Liver (tissue), 3 donors: ENCODE data around the gene ZNF783.

Source experiments
- HNF4G ChIP-seq: IDR thresholded peaks from 2 replicates; pipeline ENCODE4 v1.6.1; 2016; ENCODE audit warnings: antibody characterized with exemption
- RAD21 ChIP-seq, 2 donors: IDR thresholded peaks; 2 replicates each; pipeline ENCODE4 v1.6.1; 2016; ENCODE audit warnings: antibody characterized with exemption in 2 of 2, mild to moderate bottlenecking in 2 of 2
- RXRA ChIP-seq, 2 donors: IDR thresholded peaks; 2 replicates each; pipeline ENCODE4 v1.6.1; 2017 to 2018; ENCODE audit warnings: antibody characterized with exemption in 2 of 2, mild to moderate bottlenecking in 1 of 2
- TF ChIP-seq, protein P1 (sequence below): IDR thresholded peaks from 2 replicates; pipeline ENCODE4 v1.6.1; 2016; ENCODE audit warnings: antibody characterized with exemption, mild to moderate bottlenecking
- TF ChIP-seq, protein P2 (sequence below): fragments of 150-350 bp; IDR thresholded peaks from 2 replicates; pipeline ENCODE4 v1.5.1; 2017; ENCODE audit warnings: improper control_type of control experiment, low read depth, low read length; ENCODE audit not compliant: missing input control
- TF ChIP-seq, protein P3 (sequence below): IDR thresholded peaks from 2 replicates; pipeline ENCODE4 v1.6.1; 2016; ENCODE audit warnings: antibody characterized with exemption
- TF ChIP-seq, protein P4 (sequence below): IDR thresholded peaks from 2 replicates; pipeline ENCODE4 v1.6.1; 2016; ENCODE audit warnings: antibody characterized with exemption
- donor health status: healthy.
- donor health status: healthy.

DNA sequence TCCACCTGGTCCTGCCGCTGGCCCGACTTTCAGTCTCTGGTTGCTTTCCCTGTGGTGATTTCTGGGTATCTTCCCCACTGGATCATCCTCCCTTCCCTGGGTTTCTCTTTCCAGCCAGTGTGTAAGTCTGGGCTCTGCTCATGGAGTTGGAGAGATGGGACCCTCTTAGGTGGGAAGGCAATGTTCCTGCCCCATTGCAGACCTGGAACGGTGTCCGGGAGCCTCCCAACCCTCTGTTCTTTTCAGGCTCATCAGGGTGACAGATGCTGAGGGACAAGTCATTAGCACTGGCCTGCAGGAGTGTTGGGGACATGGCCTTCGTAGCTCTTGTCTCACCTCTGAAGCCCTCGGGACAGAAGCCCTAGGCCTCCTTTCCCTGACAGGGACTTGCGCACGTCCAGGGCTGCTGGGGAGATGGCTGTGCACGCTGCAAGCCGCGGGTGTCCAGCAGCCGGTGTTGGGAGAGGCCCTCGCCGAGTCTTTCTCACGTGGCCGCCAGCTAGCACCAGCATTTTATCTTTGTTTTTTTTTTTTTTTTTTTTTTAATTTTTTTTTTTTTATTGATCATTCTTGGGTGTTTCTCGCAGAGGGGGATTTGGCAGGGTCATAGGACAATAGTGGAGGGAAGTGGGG, 17.2 kb downstream of the ZNF783 start:
- TF ChIP-seq, protein P1, sequence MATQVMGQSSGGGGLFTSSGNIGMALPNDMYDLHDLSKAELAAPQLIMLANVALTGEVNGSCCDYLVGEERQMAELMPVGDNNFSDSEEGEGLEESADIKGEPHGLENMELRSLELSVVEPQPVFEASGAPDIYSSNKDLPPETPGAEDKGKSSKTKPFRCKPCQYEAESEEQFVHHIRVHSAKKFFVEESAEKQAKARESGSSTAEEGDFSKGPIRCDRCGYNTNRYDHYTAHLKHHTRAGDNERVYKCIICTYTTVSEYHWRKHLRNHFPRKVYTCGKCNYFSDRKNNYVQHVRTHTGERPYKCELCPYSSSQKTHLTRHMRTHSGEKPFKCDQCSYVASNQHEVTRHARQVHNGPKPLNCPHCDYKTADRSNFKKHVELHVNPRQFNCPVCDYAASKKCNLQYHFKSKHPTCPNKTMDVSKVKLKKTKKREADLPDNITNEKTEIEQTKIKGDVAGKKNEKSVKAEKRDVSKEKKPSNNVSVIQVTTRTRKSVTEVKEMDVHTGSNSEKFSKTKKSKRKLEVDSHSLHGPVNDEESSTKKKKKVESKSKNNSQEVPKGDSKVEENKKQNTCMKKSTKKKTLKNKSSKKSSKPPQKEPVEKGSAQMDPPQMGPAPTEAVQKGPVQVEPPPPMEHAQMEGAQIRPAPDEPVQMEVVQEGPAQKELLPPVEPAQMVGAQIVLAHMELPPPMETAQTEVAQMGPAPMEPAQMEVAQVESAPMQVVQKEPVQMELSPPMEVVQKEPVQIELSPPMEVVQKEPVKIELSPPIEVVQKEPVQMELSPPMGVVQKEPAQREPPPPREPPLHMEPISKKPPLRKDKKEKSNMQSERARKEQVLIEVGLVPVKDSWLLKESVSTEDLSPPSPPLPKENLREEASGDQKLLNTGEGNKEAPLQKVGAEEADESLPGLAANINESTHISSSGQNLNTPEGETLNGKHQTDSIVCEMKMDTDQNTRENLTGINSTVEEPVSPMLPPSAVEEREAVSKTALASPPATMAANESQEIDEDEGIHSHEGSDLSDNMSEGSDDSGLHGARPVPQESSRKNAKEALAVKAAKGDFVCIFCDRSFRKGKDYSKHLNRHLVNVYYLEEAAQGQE = no peak
- TF ChIP-seq, protein P2, sequence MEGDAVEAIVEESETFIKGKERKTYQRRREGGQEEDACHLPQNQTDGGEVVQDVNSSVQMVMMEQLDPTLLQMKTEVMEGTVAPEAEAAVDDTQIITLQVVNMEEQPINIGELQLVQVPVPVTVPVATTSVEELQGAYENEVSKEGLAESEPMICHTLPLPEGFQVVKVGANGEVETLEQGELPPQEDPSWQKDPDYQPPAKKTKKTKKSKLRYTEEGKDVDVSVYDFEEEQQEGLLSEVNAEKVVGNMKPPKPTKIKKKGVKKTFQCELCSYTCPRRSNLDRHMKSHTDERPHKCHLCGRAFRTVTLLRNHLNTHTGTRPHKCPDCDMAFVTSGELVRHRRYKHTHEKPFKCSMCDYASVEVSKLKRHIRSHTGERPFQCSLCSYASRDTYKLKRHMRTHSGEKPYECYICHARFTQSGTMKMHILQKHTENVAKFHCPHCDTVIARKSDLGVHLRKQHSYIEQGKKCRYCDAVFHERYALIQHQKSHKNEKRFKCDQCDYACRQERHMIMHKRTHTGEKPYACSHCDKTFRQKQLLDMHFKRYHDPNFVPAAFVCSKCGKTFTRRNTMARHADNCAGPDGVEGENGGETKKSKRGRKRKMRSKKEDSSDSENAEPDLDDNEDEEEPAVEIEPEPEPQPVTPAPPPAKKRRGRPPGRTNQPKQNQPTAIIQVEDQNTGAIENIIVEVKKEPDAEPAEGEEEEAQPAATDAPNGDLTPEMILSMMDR = no peak
- TF ChIP-seq RXRA (IDR thresholded peaks at IDR 0.05) (no peak), RAD21 (IDR thresholded peaks at IDR 0.05) (no peak), HNF4G (no peak)
- TF ChIP-seq, protein P3, sequence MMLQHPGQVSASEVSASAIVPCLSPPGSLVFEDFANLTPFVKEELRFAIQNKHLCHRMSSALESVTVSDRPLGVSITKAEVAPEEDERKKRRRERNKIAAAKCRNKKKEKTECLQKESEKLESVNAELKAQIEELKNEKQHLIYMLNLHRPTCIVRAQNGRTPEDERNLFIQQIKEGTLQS = no peak
- TF ChIP-seq, protein P4, sequence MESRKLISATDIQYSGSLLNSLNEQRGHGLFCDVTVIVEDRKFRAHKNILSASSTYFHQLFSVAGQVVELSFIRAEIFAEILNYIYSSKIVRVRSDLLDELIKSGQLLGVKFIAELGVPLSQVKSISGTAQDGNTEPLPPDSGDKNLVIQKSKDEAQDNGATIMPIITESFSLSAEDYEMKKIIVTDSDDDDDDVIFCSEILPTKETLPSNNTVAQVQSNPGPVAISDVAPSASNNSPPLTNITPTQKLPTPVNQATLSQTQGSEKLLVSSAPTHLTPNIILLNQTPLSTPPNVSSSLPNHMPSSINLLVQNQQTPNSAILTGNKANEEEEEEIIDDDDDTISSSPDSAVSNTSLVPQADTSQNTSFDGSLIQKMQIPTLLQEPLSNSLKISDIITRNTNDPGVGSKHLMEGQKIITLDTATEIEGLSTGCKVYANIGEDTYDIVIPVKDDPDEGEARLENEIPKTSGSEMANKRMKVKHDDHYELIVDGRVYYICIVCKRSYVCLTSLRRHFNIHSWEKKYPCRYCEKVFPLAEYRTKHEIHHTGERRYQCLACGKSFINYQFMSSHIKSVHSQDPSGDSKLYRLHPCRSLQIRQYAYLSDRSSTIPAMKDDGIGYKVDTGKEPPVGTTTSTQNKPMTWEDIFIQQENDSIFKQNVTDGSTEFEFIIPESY = no peak
